Measurements from ENCODE around the gene CCR5.

CCR5 gene

DNA sequence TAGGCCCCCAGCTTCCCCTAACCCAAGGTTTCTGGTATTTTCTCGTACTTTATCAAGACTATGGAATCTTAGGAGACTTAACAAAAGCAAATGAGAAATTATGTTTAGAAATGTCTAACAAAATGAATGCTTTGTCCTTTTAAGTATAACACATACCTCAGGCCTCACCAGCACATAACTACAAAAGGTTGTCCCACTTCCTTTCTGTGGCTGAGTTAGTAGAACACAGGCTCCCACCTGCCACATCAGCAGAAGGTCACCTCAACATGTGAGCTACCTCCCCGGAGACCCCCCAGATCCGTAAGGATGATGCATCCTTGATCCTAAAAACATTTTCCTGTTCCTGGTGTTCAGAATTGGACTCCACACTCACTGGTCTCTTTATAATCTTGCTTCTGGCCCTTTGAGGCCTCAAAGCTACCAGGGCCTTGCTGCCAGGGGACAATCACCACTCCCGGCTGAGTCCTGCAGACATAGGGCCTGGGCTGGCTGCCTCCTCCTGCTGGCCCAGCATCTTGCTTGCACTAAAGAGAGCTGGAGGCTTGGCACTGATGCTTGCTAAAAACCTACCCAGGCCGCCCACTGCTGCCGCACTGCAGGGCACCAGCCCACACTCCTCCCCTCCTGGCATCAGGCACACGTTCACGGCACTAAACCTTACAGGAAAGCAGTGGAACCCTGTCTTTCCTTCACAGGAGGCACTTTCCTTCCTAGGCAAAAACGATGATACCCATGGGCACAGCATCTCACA, 39.2 kb downstream of the CCR5 start:
- DNase-seq = no peak

GRCh38 chr3:46410669-46411068, 39.9 kb downstream of the CCR5 start:
- DNase-seq = no peak

- DNase-seq = no peak
These were observed 40.5 kb downstream of the CCR5 start for GRCh38 chr3:46411271-46411670.

DNA sequence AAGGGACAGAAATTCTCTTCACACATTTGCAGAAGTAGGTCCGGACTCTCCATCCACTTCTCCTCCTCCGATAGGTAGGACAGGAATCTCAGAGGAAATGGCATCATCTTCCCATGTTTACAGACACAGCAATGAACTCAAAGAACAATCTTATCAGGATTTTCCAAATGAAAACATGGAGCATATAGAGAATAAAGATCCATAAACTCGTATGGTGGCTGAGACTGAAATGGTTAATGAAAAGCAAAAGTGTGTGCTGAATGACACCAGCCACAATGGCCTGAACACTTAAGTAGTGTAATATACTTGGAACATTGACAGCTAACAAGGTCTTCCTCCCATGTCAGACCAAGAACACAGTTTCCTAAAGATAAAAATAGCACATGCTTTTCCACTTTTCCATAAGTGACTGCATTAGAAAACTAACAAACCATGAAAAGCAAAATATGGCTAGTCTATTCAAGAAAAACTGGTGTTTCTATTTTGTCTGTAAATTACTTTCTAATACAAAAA, 42.1 kb downstream of the CCR5 start:
- DNase-seq = no peak

DNA sequence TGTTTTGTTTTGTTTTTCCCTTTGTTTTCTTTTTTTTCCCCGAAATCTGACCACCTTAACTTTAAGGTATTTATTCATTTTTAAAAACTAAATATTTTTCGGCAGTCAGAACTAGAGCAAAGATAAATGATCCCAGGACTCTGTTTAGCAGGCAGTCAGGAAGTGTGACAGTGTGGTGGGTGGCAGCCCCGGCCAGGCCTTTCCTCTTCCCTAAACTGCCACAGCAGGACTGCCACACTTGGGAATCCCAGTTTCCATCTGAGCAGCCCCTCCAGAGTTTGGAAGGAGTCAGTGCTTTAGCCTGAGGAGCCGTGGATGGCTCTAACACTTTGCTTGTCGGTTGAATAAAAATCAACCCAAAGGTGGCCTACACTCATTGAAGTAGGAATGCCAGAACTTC, 43.2 kb downstream of the CCR5 start:
- DNase-seq = no peak

DNA sequence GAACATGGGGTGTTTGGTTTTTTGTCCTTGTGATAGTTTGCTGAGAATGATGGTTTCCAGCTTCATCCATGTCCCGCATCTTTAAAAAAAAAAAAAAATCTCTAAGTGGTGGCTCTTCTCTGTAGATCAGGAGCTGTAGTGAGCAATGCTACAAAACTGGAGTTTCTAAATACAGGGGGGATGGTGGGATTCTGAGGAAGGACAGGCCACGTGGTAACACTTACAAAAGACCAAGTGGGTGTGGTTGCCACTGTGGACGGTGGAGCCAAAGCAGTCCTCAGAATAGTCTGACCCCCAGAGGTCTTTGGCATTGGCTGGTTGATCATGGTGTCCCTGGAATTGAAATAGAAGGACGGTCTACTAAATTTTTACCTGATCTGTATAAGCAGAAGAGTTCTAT, 44.0 kb downstream of the CCR5 start:
- DNase-seq = no peak

- no peak for DNase-seq
These were observed 45.5 kb downstream of the CCR5 start for GRCh38 chr3:46416125-46416810.

DNA sequence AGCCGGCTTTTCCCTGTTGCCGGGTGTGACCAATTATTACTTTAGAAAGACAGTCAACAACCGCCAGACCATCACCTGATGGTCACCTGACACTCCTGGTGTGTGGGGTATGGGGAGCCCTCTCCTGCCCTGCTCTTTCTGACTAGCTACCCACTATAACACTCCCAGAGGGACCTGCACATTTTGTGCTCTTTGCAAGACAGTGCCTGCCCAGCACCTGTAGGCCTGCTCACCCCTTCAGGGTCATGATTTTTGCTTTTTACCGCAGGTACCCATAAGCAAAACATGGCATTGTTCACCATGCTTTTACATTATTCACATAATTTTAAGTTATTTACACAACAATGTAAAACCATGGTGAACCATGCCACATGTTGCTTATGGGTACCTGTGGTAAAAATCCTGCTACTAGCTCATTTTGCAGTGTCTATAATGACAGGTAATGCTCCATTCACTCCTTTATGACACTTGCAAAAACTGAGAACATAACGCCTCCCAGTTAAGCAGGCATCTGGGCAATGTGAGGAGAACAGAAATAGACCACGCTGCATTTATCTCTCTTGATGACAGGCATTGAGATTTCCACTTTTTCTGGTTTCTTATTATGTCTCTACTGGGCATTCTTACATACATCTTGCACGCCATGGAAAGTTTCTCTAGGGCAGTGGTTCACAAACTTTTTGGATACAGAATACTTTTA, 46.2 kb downstream of the CCR5 start:
- no peak for DNase-seq

DNA sequence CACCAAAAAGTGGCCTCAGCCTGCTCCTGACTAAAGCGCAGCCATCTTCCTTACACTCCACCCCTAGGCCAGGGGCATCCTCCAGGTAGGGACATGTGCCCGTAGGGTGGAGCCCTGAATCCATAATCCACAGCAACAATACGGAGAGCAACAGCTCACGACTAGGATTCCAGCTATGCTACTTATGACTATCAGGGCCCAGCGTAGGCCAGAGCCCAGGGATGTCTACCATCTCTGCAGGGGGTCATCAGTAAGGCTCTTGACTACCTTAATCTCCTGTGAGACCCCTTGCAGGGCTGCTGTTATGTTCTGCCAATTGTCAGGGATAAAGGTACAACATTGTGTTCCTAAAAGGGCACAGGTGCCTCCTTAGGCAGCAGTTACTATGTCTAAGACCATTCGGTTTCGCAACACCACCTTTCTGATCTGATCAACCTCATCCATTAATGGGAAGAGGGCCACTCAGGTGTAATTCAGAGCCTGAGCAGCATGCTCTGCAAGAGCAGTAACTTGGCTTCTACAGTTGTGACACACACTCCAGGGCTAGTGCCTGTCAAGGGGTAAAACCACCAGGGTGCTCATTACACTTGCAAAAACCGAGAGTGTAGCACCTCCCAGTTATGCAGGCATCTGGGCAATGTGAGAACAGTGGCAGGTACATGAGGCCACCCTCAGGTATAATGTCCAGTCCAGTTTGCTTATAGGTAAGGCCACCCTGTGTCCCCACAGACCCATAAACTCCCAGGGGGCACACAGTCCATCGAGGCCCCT, 47.3 kb downstream of the CCR5 start:
- no peak for DNase-seq

DNA sequence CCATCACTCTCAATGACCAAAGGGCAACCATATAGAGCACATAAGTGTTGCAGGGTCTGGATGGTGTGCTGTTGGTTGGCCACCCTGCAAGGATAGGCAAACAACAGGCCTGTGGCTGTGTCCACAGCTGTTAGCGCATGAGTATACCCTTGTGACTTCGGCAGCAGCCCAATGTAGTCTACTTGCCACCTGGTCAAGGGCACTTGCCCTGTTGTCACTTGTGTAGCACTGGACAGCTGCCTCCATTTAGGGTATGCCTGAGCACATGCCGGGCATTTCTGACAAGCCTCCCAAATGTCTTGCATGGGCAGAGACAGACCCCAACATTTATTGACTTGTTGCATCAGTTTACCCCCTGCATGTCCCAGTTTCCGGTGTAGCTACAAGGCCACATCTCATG, 49.1 kb downstream of the CCR5 start:
- DNase-seq = no peak

GRCh38 chr3:46420931-46421330, 50.2 kb downstream of the CCR5 start:
- no peak for DNase-seq

DNA sequence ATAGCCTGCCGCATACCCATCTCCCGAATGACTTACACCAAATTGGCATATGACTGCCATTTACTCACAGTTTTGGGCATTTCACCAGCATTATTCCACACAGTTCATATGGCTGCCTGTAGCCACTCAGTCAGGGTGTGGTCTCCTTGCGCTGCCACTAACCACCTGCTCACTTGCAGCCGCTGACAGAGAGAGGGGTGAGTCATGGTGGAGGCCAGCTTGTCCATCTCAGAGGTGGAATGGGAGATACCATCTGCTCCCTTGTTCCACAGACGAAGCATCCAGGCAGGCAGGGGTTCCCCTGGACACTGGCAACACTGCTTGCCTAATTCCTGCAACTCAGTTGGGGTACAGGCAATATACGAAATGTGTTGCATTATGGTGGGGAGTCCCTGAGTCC, 51.9 kb downstream of the CCR5 start:
- DNase-seq = no peak

DNA sequence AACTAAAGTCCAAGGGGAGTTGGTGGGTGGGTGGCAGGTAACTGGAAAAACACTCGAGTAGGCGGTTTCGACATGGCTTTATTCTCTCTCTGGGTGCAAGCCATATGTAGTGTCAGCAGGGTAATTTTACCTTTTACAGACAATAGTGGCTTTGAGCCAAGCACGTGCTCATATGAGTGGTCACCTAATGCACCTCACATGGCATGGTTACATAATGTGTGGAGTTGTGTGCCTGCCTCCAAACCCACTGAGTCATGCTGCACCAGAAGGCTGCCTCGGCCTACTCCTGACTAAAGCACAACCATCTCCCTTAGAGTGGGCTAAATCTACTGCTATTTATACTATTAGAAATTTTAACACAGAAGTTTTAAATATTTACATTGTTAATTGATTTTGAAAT, 52.8 kb downstream of the CCR5 start:
- DNase-seq = no peak

All from stimulated activated CD4-positive, alpha-beta T cell treated with anti-CD3 and anti-CD28 coated beads, Interleukin-2, amount 100 ng/mL, for 24 hours (primary cell).